Measurements from ENCODE around the gene BMPR1B.

The BMPR1B gene

DNA sequence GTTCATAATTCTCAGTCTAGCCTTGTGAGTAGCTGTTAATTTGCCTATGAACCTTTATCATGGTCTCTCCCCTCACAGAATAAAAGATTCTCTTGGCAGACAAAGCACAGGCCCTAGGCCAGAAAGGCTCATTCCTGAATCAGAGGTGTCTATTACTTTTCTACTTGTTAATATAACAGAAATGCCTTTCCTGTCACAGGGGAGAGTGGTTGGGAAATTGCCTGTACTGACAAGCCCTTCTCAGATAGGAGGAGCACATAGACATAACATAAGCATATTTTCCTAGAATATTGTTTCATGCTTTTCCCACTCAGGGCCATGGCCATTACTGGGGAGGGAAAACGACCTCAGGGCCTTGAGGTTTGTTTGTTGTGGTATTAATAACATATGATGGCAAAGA, 308.3 kb downstream of the BMPR1B start:
- no peak overlapping the region for H3K4me3 ChIP-seq (ENCODE audit: low read length)
- peak; percentile 88 for DNase-seq (ENCODE audit: low read depth)
- TF ChIP-seq, protein P1, sequence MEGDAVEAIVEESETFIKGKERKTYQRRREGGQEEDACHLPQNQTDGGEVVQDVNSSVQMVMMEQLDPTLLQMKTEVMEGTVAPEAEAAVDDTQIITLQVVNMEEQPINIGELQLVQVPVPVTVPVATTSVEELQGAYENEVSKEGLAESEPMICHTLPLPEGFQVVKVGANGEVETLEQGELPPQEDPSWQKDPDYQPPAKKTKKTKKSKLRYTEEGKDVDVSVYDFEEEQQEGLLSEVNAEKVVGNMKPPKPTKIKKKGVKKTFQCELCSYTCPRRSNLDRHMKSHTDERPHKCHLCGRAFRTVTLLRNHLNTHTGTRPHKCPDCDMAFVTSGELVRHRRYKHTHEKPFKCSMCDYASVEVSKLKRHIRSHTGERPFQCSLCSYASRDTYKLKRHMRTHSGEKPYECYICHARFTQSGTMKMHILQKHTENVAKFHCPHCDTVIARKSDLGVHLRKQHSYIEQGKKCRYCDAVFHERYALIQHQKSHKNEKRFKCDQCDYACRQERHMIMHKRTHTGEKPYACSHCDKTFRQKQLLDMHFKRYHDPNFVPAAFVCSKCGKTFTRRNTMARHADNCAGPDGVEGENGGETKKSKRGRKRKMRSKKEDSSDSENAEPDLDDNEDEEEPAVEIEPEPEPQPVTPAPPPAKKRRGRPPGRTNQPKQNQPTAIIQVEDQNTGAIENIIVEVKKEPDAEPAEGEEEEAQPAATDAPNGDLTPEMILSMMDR (IDR thresholded peaks at IDR 0.05; ENCODE audit: insufficient read depth, low read depth, low read length, missing control alignments), result no peak

DNA sequence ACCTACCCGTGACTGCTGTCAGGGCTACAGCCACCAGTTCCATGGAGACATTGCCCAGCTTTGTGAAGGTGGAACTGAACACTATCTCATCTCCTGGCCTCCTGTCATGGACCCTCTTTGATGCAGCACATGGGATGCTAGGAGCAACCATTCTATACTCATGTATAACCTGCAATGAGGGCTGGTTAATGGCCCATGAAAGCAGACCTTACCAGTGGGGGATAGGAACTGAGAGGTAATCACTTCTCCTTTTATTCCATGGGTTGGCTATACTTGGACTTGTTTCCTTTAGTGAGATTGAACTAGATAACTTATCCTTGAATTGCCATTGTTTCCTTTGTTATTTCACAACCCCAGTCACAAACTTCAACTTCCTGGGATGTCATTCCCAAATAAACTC, 310.6 kb downstream of the BMPR1B start:
- no peak for DNase-seq (ENCODE audit: low read depth)
- TF ChIP-seq, protein P1 (IDR thresholded peaks at IDR 0.05; ENCODE audit: insufficient read depth, low read depth, low read length, missing control alignments), result no peak
- H3K4me3 ChIP-seq (ENCODE audit: low read length), result no peak overlapping the region

GRCh38 chr4:95068818-95069478, 311.2 kb downstream of the BMPR1B start:
- DNase-seq (ENCODE audit: low read depth), result no peak
- no peak overlapping the region for H3K4me3 ChIP-seq (ENCODE audit: low read length)
- TF ChIP-seq, protein P1 (IDR thresholded peaks at IDR 0.05; ENCODE audit: insufficient read depth, low read depth, low read length, missing control alignments), result no peak

DNA sequence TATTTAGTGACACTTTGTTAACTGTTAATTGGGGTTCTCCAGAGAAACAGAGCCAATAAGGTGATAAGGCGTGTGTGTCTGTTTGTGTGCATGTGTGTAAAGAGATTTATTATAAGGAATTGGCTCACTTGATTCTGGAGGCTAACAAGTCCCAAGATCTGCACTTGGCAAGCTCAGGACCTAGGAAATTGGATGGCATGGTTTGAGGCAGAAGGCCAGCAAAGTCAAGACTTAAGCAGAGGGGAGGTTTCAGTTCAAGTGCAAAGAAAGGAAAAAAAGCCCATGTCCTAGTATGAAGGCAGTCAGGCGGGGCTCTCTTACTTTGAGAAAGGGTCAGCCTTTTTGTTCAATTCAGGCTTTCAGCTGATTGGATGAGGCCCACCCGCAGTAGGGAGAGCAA, 314.1 kb downstream of the BMPR1B start:
- no peak for DNase-seq (ENCODE audit: low read depth)
- H3K4me3 ChIP-seq (ENCODE audit: low read length), result no peak overlapping the region
- TF ChIP-seq, protein P1 (IDR thresholded peaks at IDR 0.05; ENCODE audit: insufficient read depth, low read depth, low read length, missing control alignments), result no peak

- DNase-seq (ENCODE audit: low read depth), result no peak
- H3K4me3 ChIP-seq (ENCODE audit: low read length), result no peak overlapping the region
- TF ChIP-seq, protein P1 (IDR thresholded peaks at IDR 0.05; ENCODE audit: insufficient read depth, low read depth, low read length, missing control alignments), result no peak
Measured at GRCh38 chr4:95073646-95074045, 315.9 kb downstream of the BMPR1B start.

- TF ChIP-seq, protein P1 (IDR thresholded peaks at IDR 0.05; ENCODE audit: insufficient read depth, low read depth, low read length, missing control alignments), result no peak
- peak; percentile 53 for DNase-seq (ENCODE audit: low read depth)
- H3K4me3 ChIP-seq (ENCODE audit: low read length), result no peak overlapping the region
Measured at GRCh38 chr4:95077864-95078263, 320.1 kb downstream of the BMPR1B start.

DNA sequence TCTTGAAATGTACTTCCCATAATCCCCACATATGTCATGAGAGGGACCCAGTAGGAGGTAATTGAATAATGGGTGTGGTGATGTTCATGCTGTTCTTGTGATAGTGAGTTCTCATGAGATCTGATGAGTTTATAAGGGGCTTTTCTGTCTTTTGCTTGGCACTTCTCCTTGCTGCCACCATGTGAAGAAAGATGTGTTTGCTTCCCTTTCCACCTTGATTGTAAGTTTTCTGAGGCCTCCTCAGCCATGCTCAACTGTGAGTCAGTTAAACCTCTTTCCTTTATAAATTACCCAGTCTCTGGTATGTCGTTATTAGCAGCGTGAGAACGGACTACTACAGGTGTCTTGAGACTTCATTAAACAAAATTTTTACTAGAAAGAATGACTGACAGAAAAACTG, 323.2 kb downstream of the BMPR1B start:
- no peak overlapping the region for H3K4me3 ChIP-seq (ENCODE audit: low read length)
- TF ChIP-seq, protein P1 (IDR thresholded peaks at IDR 0.05; ENCODE audit: insufficient read depth, low read depth, low read length, missing control alignments), result no peak
- no peak for DNase-seq (ENCODE audit: low read depth)
